HG02973 (cell line): ENCODE measurements around the gene PPM1M.

ENCODE experiments used
- ATAC-seq: cut with Tn5 transposase; IDR thresholded peaks from one replicate; pipeline ENCODE4 v1.9.1; 2021; ENCODE audit warnings: moderate library complexity; ENCODE audit not compliant: unreplicated experiment

The PPM1M gene

GRCh38 chr3:52230461-52230860, 15.1 kb upstream of the PPM1M start:
- no peak for ATAC-seq

- no peak for ATAC-seq
Measured at GRCh38 chr3:52230889-52231499, 14.6 kb upstream of the PPM1M start.

- ATAC-seq = no peak
Measured at GRCh38 chr3:52231502-52232278, 13.9 kb upstream of the PPM1M start.

- no peak for ATAC-seq
Measured at GRCh38 chr3:52232279-52233107, 13.1 kb upstream of the PPM1M start.

- ATAC-seq = no peak
Measured at GRCh38 chr3:52233108-52233591, 12.4 kb upstream of the PPM1M start.

- ATAC-seq = no peak
Measured at GRCh38 chr3:52233968-52234367, 11.6 kb upstream of the PPM1M start.

- no peak for ATAC-seq
Measured at GRCh38 chr3:52234516-52235447, 10.8 kb upstream of the PPM1M start.

GRCh38 chr3:52236424-52236886, 9.1 kb upstream of the PPM1M start:
- ATAC-seq = no peak

GRCh38 chr3:52237006-52237656, 8.4 kb upstream of the PPM1M start:
- no peak for ATAC-seq

GRCh38 chr3:52237657-52238172, 7.8 kb upstream of the PPM1M start:
- ATAC-seq = no peak

GRCh38 chr3:52238193-52238760, 7.3 kb upstream of the PPM1M start:
- ATAC-seq = no peak

- peak; percentile 56 for ATAC-seq
Measured at GRCh38 chr3:52238761-52239701, 6.5 kb upstream of the PPM1M start, which contains the start of gene TWF2. TSS of gene TWF2 (minus strand) at chr3:52239158. CDS start at chr3:52239016, 142 bp downstream.

GRCh38 chr3:52240059-52240885, 5.3 kb upstream of the PPM1M start:
- ATAC-seq = no peak

- ATAC-seq = no peak
Measured at GRCh38 chr3:52240886-52241370, 4.6 kb upstream of the PPM1M start.

GRCh38 chr3:52242039-52242438, 3.5 kb upstream of the PPM1M start:
- ATAC-seq = no peak

GRCh38 chr3:52243791-52244628, 1.5 kb upstream of the PPM1M start:
- ATAC-seq = no peak
